CD1c-positive myeloid dendritic cell (primary cell): ENCODE data around the gene MYOG.
A peak's percentile ranks its signal among the peaks of the same experiment; 100 is the strongest.

Experiments
- DNase-seq: peaks from one replicate; pipeline ENCODE4 v3.0.0-alpha.2; 2016; ENCODE audit errors: extremely low spot score

MYOG gene

DNA sequence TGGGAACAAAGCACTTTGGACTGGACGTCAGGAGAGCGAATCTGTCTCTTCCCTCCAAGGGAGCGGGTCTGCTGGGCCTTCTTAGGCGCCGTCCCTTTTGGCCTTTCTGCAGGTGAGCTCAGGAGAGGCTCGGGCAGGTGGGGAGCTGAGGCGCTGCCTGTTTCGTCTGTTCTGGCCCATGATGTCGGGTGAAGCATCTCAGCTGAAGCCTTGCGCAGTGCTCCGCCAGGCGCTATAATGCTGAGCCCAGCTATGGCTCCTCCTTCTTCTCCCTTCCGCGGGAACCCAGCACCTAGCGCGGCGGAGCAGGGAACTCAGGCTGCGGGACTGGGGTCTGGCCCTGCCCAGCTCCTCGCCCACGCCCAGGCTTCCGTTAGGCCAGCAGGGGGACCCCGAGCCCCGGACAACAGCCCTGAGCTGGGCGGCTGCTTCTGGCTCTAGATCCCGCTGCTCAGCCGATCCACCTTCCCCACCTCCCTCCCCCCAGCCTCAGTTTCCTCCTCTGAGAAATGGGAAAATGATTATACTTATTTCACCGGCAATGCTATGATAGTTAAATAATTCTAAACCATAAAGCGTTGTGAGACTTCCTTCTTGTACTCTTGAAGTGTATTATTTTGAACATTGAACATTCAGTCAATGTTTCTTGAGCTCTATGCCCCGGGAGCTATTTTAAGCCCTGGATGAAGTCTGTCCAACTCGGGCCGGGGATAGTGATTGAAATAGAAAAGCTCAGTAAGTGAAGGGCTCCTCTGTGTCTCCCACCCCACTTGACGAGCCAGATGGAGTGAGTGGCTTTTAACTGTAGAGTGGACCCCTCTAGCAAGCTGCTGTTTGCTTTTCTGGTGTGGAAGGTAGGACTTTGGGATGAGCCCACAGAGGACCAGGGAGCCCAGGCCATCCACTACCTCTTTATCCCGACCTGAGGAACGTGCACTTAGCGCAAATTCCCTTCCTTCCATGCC, 32.1 kb upstream of the MYOG start:
- DNase-seq: peak; percentile 85

DNA sequence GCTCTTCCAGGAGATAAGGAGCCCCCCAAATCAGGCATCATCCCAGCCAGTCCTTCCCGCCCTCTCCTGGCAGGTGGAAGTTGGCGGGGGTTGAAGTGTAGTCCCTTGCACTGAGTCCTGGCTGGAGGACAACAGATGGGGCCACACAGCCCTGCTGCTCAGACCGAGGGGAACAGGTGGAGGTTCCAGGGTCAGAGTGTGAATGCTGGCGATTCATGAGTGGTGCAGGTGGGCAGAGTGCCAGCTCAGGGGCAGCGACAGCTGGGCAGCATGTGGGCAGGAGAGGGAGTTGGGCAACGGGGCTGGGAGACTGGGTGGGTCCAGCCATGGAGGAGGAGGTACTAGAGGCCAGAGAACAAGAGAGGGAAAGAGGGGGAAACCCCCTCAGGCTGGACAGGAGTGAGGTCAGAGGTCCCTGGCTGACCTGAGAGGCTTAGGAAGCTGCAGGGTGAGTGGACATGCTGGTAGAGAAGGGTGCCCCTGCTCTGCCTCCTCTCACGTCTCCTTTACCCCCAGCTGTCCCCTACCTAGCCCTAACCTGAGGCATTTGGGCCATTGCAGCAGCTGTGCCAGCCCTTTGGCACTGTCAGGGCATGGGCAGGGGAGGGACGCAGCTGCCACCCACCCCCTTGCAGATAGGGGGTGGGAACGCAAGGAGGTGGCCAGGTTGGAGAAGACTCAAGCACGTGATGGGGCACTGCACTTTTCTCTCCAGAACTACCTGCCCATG, 30.4 kb upstream of the MYOG start:
- DNase-seq: no peak

DNA sequence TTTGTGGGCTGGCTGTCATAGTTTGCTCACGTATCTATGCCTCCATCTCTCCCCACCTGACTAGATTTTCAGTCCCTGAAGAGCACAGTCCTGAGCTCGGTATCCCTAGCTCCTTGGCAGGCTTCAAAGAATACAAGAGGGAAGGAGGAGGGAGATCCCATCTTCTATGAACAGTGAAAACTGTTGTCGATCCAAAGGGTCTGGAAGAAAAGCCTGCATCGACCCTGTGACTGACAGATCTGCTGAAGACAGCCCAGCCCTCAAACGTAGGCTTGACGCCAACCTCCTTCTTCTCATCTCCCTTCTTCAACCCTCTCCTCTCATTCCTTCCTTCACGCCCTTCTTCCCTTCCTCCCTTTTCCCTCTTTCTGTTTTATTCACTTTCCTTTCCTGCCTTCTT, 28.4 kb upstream of the MYOG start:
- DNase-seq: no peak

DNA sequence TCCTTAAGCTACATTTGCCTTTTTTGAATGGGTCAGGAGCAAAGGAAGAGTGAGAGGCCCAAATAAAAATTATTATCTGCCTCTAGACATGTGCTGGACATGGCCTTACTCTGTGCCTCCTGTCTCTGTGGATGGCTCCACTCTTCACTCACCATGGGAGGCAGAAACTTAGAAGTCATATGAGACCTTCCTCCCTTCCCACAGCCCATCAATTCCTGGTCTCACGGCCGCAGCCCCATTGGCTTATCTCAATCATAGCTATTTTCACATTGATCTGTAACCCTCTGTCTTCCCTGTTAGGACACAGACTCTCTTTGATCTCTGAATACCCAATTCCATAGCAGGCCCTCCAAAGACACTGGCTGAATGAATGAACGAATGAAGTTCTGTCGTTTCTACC, 27.5 kb upstream of the MYOG start:
- no peak for DNase-seq

DNA sequence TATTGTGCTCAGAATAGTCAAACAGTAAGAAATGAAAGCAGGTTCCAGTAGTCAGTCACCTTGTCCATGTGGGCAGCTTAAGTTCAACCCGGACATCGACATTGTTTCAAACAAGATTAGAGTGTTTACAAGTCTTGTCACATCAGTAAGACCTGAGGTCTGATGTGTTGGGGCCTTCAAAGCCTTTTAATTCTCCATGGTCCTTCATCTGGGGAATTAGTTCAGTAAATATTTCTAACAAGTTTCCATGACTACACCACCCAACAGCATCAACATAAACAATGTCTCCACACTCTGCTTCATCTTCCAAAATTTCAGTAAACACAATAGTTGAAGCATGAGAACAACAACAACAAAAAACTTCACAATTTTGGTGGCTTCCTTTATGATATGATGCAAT, 26.7 kb upstream of the MYOG start:
- no peak for DNase-seq

DNA sequence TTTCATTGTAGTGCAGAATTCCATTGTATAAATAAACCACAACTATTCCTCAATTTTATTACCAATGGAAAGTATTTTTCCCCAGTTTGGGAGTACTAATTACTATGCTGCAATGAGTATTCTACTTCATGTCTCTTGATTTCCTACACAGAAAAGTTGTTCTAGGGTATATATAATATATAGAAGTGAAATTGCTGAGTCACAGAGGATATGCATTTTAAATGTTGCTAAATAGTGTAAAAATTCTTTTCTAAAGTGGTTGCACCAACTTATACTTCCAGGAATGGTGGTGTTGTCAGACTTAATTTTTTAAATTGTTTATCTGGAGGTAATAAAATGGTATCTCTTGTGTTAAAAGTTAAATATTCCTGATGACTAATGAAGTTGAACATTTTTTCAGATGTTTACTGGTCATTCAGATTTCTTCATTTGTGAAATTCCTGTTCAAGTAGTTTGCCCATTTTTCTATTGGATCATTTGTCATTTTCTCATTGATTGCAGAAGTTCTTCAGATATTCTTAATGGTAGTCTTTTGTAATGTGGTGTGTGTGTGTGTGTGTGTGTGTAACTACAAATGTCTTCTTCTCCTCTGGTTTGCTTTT, 19.1 kb upstream of the MYOG start:
- no peak for DNase-seq

DNA sequence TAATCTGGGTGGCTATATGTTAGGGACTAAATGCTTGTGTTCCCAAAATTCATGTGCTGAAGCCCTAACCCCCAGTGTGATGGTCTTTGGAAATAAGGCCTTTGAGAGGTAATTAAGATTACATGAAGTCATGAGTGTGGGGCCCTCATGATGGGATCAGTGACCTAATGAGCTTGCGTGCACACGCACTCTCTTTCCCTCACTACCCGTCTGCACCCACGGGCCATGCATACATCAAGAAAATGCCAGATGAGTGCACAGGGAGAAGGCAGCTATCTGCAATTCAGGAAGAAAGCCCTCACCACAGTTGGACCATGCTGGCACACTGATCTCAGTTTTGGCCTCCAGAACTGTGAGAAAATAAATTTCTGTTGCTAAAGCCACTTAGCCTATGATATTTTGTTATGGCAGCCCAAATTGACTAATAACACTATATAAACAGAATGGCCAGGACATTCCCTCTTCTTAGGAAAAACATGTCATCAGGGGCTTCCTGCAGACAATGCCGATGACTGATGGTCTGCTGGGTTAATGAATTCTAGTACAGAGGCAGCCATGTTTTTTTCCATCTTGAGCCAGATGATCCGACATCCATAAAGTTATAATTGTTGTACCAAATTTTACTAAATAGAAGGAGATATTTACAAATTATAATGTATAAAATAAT, 18.1 kb upstream of the MYOG start:
- no peak for DNase-seq

DNA sequence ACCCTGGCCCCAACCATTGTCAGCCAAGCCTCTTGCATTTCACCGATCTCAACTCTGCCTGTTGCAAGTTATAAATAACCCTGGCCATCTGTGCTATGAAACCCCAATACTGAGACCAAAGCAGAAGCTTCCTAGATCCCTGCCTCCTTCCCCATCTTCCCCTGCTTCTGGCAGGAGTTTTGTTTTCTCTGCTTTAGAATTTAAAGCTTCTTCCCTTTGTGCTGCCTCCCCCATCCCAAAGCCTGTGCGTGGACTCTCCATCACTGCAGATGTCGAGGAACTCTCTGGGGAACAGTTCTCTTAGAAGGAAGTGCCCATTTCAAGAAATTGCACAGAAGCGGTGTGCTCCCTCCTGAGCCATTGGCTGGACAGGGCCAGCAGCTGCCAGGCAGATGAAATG, 17.4 kb upstream of the MYOG start:
- DNase-seq: no peak

DNA sequence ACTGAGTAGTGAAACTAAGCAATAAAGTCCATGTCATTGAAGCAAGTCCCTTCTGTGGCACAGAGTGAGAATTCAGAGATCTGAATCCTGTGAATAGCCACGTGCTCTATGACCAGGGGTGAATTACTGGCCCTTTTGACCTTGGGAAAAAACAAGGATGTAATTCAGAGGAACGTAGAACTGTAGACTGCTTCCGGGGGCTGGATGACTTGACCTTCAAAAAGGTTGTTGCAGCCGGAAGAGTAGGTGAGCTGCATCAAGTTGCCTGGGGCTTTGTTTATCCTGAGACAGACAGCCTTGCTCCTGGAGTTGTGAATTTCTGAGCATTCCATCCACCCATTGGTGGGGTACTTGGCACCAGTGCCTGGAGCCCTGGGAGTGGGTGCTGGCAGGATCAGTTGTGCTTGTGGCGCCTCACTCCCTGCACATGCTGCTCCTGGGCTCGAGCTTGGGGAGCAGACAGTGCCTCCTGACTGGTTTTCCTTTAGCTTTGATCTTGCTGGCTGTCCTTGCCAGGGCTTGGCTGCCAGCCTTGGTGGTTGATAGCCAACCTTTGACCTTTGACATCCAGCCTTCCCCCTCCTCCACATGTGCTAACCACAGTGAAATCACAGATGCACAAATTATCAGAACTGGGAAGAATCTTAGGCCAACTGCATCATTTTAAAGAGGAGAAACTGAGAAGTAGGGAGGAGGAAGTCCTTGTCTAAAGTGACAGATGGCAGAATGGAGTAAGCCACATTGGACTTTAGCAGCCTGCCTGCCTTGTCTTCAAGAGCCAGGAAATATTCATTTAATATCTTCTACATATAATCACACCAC, 16.2 kb upstream of the MYOG start:
- DNase-seq: peak; percentile 35

DNA sequence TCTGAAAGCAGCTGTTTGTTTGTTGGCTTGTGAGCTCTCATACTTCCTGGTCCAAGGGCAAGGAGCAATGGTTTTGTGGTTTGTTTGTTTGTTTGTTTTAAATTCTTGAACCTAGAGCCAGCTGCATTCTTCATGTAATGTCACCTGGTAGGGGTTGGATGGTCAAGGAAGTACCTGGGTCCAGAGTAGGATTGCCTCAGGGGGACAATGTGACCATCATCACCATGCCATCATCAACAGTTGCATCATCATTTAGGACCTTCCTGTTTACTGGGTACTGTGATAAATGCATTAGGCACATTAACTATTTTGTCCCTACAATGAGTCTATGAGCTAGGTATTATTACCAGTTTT, 14.7 kb upstream of the MYOG start:
- DNase-seq: peak; percentile 28

DNA sequence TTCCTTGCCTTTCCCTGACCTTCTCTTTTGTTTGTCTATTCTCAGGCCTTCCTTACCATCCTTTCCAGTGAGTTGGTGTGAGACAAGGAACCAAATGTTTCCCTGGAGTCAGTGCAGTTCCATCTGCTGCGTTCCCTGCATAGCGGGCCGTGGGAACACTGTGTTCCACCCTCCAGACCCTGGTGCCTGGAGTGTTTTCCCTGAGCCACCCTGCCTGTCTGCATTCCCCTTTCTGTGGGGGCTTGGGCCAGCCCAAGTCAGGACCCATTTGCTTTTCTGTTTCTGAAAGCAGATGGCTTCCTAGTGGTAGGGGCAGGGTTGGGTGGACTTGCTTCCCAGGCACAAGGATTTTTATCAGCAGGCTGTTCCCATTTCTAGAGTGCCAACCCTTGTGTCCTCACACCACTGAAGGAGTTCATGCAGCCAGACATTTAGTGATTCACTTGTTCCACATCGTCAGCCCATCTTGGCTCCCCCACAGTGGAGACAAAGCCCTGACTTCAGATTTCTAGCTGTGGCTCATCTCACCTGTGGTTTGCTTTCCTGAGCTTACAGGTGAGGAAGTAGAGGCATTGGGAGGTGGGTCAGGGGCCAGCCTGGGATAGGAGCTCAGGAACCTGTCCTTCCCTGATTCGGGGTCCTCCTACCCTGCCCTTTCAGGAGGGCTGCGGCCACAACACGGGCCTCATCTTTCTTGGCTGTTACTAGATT, 14.1 kb upstream of the MYOG start:
- DNase-seq: no peak

DNA sequence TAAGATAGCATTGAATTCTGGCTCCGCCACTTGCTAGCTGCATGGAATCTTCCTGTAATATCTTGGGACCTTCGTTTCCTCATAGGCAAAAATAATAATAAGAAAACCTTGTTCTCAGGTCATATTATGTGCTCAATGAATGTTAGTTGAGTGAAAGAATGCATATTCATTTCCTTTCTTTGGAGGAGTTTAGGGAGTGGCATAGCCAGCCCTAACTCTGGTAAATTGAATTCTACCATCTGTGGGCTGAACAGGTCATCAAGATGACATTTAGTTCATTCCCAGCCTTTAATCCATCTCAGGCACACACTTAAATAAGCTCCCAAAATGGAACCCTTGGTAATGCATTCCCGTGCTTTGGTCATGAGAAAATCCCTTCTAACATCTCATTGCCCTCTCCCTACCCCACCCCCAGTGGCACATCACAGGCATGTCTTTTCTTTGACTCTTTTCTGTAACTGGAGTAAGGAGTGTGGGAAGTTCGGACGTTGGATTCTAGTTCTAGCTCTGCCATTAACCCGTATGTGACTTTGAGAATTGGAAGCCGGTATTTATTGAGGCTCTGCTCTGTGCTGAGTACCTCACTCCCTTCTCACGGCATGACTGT, 13.2 kb upstream of the MYOG start:
- DNase-seq: no peak

DNA sequence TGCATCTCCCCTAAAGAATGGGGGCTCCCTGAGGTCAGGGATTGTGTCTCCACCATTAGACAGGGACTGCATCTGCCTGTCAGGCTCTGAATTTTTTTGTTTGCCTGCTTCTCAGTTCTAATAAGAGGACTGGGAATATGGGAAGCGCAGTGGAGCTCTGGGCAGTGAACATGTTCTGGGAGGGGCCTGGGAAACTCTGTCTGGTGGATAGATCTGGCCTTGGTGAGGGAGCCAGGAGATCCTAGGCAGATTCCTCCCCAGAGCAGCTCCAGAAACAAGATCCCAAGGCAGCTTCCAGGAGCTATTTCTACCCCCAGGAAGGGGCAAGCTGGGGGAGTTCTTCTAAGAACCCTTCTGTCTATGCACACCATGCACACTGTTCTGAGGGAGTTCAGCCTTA, 12.6 kb upstream of the MYOG start:
- no peak for DNase-seq

DNA sequence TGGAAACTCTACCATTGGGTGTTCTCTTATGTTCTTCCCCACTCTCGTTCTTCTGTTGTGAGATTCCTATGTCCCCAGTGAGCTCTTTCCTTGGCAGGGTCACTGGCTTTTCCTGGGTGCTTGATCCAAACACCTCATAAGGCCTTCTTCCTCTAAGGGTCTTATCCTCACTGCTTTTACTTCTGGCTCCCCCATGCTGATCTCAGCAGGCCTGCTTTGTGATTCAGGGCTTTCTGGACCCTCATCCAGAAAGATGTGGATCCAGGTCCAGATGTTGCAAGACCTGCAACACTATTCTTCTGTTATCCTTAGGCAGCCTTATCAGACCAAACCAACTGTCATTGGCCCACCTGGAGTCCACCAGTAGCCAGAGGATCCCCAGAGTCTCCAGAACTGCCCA, 11.2 kb upstream of the MYOG start:
- DNase-seq: no peak

DNA sequence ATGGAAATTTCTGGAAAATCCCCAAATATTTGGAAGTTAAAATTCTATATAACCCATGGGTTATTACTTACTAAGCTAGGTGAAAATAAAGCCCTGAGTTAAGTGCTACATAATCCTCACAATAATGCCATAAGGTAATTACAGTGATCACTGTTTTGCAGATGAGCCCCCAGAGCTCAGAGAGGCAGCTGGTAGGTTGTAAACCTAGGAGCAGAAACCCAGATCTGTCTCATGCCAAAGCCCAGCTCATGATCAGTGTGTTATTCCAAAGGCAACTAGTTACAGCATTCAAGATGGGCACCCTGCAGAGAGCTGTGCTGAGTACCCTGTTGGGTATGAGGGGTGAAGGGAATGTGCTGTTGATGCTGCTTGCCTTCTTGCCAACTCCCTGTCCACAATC, 10.8 kb upstream of the MYOG start:
- DNase-seq: no peak

DNA sequence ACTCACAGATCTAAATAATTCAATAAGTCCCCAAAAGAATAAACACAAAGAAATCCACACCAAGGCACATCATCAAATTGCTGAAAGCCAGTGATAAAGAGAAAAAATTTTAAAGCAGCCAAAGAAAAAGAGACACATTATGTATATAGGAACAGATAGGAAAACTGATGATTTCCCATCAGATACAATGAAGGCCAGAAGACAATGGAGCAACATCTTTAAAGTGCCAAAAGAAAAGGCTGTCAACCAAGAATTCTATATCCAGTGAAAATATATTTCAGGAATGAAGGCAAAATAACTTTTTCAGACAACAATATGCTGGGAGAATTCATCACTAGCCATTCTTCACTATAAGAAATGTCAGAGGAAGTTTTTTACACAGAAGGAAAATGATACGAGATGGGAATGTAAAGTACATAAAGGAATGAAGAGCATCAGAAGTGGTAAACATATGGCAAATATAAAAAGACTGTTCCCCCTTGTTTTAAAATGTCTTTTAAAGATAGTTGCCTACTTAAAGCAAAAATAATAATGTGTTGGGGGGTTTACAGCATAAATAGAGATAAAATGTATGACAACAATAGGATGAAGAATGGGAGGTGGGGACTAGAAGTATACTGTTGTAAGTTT, 9.4 kb upstream of the MYOG start:
- no peak for DNase-seq

DNA sequence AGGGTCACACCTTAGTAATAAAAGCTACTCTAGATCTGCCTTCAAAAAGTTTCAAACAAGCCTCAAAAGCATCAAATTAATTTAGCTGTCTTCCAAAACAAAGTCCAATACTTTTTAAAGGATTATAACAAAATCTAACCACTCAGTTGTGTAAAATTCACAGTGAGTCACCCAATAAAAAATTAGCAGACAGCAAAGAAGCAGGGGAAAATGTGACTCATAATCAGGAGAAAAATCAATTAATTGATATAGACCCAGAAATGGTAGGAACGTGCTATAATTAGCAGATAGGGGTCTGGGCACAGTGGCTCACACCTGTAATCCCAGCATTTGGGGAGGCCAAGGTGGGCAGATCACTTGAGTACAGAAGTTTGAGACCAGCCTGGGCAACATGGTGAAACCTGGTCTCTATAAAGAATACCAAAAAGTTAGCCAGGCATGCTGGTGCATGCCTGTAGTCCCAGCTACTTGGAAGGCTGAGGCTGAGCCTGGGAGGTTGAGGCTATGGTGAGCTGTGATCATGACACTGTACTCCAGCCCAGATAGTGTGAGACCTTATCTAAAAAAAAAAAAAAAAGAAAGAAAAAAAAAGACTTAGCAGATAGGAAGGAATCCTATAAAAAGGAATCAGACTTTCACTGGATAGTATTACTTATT, 8.1 kb upstream of the MYOG start:
- DNase-seq: no peak

DNA sequence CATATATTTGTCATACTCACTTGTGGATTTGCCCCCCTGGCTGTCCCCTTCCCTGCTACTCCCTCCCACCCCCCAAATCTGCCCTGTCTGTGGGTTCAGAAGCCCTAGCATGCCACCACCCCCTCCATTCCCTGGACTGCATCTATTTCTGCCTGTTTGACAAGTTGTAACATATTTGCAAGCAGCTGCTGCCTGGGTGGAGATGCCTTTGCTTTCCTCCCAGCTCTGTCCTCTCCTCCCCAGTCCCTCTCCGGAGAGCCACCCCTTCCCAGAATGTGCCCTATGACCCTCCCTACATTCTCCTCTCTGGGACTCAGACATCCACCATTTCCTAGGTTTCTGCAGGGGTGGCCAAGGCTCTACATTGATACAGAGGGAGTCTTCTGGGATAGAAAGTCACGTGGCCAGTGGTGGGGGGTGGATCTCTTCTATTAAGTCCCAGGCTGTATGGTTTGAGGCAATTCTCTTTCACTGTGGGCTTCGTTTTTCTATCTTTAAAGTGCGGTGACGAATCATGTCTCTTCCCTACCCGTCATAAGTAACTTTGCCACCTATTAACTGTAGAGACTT, 6.0 kb upstream of the MYOG start:
- DNase-seq: no peak

DNA sequence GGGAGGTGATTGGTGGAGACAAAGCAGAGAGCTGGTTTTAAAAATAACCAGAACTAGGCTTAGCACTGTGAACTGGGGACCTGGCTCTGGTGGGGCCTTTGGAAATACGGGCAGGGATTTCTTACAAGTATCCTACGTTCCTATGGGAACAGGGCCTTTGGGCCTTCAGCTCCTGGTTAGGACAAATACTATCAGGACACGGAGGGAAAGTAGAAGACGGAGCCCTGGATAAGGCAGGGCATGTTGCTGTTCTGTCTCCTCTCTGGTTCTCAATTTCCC, 5.3 kb upstream of the MYOG start:
- DNase-seq: no peak
